Astrocyte (in vitro differentiated cells and primary cell): ENCODE data around the gene EYS.

Experiments
- EZH2 ChIP-seq: IDR thresholded peaks from 2 replicates; pipeline ENCODE4 v1.6.1; 2012; ENCODE audit warnings: mild to moderate bottlenecking, low read length, inconsistent platforms; ENCODE audit not compliant: insufficient read depth
- TF ChIP-seq, protein P1 (sequence below): IDR thresholded peaks from 2 replicates; pipeline ENCODE4 v1.5.1; 2011; ENCODE audit warnings: low read depth, mild to moderate bottlenecking, inconsistent platforms, low read length, moderate library complexity; ENCODE audit not compliant: insufficient read depth

DNA sequence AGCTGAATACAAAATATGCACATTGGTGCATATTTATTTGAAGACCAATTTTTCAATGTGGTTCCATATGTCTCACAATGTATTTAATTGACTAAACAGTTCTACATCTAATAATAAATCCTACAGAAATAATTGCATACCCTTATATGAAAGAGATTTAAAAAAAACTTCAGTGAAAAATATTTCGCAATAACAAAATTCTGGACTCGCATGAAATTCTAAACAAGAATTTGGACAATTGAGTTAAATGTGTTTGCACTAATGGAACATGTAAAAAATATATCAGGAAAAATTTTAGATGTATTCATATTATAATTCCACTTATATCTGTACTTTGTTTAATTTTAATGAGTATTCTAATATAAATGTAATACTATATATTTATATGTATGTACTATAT is 1003.1 kb downstream of the EYS start:
- TF ChIP-seq, protein P1, sequence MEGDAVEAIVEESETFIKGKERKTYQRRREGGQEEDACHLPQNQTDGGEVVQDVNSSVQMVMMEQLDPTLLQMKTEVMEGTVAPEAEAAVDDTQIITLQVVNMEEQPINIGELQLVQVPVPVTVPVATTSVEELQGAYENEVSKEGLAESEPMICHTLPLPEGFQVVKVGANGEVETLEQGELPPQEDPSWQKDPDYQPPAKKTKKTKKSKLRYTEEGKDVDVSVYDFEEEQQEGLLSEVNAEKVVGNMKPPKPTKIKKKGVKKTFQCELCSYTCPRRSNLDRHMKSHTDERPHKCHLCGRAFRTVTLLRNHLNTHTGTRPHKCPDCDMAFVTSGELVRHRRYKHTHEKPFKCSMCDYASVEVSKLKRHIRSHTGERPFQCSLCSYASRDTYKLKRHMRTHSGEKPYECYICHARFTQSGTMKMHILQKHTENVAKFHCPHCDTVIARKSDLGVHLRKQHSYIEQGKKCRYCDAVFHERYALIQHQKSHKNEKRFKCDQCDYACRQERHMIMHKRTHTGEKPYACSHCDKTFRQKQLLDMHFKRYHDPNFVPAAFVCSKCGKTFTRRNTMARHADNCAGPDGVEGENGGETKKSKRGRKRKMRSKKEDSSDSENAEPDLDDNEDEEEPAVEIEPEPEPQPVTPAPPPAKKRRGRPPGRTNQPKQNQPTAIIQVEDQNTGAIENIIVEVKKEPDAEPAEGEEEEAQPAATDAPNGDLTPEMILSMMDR = no peak
- no peak for TF ChIP-seq EZH2
